ENCODE measurements around the gene NR2E3.

DNA sequence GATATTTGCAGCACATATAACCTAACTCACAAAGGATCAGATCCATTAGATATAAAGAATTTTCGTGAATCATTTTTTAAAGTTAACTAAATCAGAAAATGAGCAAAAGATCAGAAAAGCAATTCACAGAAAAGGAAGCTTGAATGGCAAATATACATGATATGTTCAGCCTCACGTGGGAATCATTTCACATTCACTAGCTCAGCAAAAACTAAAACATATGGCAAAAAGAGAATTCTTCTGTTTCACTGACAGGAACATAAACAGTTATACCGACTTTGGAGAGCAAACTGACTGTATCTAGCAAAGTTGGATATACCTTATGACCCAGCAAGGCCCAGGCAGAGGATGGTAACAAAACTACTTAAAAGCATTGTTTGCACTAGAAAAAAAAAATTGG lies 34.0 kb upstream of the NR2E3 start:
- TF ChIP-seq, protein P1, sequence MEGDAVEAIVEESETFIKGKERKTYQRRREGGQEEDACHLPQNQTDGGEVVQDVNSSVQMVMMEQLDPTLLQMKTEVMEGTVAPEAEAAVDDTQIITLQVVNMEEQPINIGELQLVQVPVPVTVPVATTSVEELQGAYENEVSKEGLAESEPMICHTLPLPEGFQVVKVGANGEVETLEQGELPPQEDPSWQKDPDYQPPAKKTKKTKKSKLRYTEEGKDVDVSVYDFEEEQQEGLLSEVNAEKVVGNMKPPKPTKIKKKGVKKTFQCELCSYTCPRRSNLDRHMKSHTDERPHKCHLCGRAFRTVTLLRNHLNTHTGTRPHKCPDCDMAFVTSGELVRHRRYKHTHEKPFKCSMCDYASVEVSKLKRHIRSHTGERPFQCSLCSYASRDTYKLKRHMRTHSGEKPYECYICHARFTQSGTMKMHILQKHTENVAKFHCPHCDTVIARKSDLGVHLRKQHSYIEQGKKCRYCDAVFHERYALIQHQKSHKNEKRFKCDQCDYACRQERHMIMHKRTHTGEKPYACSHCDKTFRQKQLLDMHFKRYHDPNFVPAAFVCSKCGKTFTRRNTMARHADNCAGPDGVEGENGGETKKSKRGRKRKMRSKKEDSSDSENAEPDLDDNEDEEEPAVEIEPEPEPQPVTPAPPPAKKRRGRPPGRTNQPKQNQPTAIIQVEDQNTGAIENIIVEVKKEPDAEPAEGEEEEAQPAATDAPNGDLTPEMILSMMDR (IDR thresholded peaks at IDR 0.05), result no peak
- no peak for TF ChIP-seq ZFX (IDR thresholded peaks at IDR 0.05; ENCODE audit: borderline replicate concordance)
